HG03045 (cell line): ENCODE results near the gene CHRDL2.

Source experiments
- ATAC-seq: cut with Tn5 transposase; IDR thresholded peaks from one replicate; pipeline ENCODE4 v1.9.1; 2021; ENCODE audit warnings: mild to moderate bottlenecking, moderate library complexity; ENCODE audit not compliant: unreplicated experiment

CHRDL2 gene

GRCh38 chr11:74685905-74686304, 45.3 kb downstream of the CHRDL2 start:
- ATAC-seq: no peak

GRCh38 chr11:74685338-74685737, 45.9 kb downstream of the CHRDL2 start:
- ATAC-seq: no peak

- ATAC-seq: no peak
Measured at GRCh38 chr11:74684661-74685060, 46.6 kb downstream of the CHRDL2 start.

DNA sequence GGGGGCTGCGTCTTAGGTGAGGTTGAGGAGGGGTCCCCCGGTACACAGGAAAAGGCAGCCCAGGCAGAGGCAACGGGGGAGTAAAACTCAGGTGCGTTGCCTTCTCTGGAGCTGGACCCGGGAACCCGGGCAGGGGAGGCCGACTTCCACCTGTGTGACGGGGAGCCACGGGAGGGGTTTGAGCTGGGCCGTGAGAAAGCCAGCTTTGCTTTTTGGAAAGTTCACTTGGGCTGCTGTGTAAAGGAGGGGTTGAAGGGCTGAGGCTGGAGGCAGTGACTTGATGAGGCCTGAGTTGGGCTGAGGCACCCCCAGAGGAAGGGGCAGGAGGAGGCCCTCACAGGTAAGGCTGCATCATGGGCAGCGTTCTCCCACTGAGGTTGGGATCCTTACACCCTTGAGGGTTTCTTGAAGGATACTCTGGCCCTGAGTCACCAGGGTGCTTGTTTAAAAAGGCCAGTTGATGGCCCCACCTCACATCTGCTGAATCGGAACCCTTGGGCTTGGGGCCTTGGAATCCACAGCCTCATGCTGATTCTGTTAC, 47.2 kb downstream of the CHRDL2 start:
- no peak for ATAC-seq

GRCh38 chr11:74683279-74683871, 47.9 kb downstream of the CHRDL2 start:
- ATAC-seq: no peak

DNA sequence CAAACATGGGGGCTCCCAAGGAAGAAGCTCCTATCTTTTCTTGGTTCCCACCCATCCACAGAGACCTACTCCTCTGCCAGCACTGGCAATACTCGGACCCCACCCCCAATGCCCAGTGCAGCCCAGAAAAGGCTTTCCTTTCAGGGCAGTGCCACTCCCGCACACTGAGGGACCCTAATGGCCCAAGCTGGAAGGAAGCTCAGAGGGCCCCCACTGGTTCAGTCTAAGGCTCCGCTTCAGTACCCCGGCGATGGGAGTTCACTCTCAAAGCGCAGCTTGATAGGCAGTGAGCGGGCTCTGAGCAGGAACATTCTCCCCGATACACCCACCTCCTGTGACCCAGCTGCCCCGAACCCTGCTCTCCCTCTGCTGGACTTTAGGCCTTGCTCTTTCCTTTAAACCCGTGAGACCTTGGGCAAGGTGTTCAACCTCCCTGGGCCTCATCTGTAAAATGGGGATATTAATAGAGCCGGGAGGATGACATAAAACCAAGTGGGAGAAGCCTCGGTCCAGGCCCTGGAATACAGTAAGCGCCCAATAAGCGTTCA, 48.4 kb downstream of the CHRDL2 start:
- ATAC-seq: no peak

GRCh38 chr11:74681686-74682651, 49.3 kb downstream of the CHRDL2 start:
- ATAC-seq: no peak

GRCh38 chr11:74680703-74681531, 50.3 kb downstream of the CHRDL2 start:
- ATAC-seq: no peak

- ATAC-seq: no peak
Measured at GRCh38 chr11:74680035-74680671, 51.1 kb downstream of the CHRDL2 start.

- ATAC-seq: no peak
Measured at GRCh38 chr11:74679513-74679865, 51.7 kb downstream of the CHRDL2 start.

DNA sequence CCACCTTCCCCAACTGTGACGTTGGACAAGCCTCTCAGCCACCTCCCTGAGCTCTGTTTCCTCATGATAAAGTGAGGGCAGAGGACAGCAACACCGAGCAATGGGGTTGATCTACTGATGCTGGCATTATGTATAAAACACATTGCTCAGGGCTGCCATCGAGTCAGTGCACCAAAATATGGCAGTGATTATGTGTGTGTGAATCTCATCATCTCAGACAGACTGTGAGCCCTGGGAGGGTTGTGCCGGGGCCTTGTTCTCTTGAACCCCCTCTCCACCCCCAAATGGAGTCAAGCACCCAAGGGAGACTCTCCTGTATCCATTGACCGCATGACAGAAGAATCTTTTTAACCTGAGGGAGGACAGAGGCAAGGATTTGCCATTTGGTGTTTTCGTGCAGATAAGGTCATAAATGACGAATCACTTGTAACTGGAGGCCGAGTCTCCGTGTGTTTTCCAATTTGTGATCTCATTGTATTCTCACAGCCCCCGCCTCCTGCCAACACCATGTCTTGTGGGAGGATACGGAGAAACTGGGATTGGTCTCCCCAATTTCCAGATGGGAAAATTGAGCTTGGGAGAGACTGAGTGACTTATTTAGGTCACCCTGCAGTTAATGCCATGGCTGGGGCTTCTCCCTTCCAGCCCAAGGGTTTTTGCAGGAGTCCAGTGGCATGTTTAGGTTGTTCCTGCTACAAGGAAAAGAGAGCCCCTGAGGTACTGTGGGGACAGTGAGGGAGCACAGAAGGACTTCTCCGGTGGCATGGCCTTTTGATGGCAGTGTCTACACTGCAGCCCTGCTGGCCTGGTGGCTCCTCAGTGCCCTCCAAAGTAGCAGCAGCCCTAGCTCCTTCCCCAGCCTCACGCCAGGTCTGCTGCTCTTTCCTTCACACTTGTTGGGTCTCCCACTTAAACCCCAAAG, 52.4 kb downstream of the CHRDL2 start:
- ATAC-seq: no peak

DNA sequence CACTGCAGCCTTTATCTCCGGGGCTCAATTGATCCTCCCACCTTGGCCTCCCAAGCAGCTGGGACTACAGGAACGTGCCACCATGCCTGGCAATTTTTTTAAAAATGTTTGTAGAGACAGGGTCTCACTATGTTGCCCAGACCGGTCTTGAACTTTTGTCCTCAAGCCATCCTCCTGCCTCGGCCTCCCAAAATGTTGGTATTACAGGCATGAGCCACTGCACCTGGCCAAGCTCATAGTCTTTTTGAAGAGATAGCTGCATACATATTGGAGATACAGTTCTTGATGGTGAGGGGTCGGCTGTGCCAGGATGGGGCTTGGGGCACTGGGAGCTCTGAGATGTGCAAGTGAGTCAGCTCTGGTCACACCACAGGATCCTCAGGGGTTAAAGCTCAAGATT, 53.2 kb downstream of the CHRDL2 start:
- no peak for ATAC-seq

- ATAC-seq: no peak
Measured at GRCh38 chr11:74677131-74677530, 54.1 kb downstream of the CHRDL2 start.

GRCh38 chr11:74676596-74676995, 54.6 kb downstream of the CHRDL2 start:
- ATAC-seq: no peak

- no peak for ATAC-seq
Measured at GRCh38 chr11:74675761-74676160, 55.5 kb downstream of the CHRDL2 start.

DNA sequence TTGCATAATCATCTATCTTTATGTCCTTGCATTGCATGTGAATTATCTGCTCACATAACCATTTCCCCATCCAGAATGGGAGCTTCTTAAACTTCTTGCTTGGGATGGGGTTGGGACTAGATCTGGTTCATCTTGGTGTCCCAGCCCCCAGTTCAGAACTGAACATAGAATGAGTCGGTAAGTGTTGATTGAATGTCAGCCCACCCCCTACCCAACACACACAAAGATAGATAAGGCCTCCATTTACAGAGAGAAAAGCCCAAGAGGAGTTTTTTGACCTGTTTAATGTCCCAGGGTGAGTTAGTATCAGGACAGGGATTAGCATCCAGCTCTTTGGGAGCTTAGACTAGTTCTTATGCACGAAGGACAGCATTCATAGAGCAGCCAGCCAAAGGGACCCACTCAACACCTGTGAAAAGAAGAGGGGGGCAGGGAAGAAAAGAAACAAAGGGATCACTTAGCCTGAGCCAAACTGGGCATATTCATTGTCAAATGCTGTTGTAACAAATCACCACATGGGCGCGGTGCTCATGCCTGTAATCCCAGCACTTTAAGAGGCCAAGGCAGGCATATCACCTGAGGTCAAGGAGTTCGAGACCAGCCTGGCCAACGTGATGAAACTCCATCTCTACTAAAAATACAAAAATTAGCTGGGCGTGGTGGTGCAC, 57.4 kb downstream of the CHRDL2 start:
- no peak for ATAC-seq

GRCh38 chr11:74672956-74673692, 58.1 kb downstream of the CHRDL2 start:
- ATAC-seq: no peak

DNA sequence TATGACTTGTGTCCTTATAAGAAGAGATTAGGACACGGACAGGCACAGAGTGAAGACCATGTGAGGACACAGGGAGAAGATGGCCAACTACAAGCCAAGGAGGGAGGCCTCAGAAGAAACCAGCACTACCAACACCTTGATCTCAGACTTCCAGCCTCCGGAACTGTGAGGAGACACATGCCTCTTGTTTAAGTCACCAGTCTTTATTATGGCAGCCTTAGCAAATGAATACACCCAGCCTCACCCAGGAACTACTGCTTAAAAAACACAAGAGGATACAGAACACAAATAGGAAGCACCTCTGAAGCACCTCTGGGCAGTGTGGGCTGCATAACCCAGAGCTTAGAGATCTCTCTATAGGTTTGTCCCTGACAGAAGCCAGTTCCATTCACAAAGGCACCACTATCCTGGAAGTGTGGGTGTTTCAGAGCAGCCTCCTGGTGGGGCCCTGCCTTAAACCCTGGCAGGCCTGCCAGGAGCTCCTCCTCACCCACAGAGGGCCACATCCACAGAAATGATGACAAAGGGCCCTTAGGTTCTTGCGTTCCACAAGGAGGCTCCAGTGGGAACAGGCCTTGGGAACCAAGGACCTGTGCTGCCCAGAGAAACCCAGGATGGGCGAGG, 58.8 kb downstream of the CHRDL2 start:
- no peak for ATAC-seq
